Lower leg skin (tissue), 4 donors: Measurements from ENCODE around the gene ASAP3. TPM values are rescaled to one million over a fixed set of nuclear protein-coding genes. Genes with fewer than 3 reads are reported as not detected.

Experiments used
- DNase-seq, 2 donors: peaks; one replicate each; pipeline ENCODE4 v3.0.0-alpha.2; 2019; ENCODE audit warnings: low spot score in 2 of 2
- H3K4me3 ChIP-seq: fragments of 200-600 bp; sonication (generic); 2 replicates; pipeline ENCODE4 v1.5.1; 2017; ENCODE audit warnings: mild to moderate bottlenecking, low read depth; ENCODE audit not compliant: poor library complexity, severe bottlenecking
- POLR2A ChIP-seq, 2 donors: fragments of 450-650 bp; IDR thresholded peaks; one replicate each; pipeline ENCODE4 v1.6.1; 2016 to 2017; ENCODE audit warnings: antibody characterized with exemption in 2 of 2, mild to moderate bottlenecking in 1 of 2, moderate library complexity in 1 of 2
- WGBS, 2 donors: methylation state at CpG; one replicate each; pipeline ENCODE4 v1.1.5; 2018; 5-methylcytosine and 5-hydroxymethylcytosine counted together
- intact Hi-C: fragments of 100-400 bp; cut with DNase I; formaldehyde crosslinking; loops from one replicate; pipeline ENCODE4 v1.15.0; 2023; ENCODE audit warnings: low total_unique reads
- total RNA-seq, 4 donors: library from RNA; depleted of rRNA; stranded (reverse); fragments of >200 nt; gene quantifications; one replicate each; pipeline ENCODE4 v1.1.0, GENCODE V29; 2016
- TF ChIP-seq, protein P1 (sequence below), 3 donors: fragments of 450-650 bp; IDR thresholded peaks; one replicate each; pipeline ENCODE4 v1.5.1; 2016; ENCODE audit warnings: antibody characterized with exemption in 3 of 3, mild to moderate bottlenecking in 3 of 3, moderate library complexity in 2 of 3

The ASAP3 gene
- total RNA-seq, 4 donors from 2014 or later: 103 to 114 (median 108) TPM

DNA sequence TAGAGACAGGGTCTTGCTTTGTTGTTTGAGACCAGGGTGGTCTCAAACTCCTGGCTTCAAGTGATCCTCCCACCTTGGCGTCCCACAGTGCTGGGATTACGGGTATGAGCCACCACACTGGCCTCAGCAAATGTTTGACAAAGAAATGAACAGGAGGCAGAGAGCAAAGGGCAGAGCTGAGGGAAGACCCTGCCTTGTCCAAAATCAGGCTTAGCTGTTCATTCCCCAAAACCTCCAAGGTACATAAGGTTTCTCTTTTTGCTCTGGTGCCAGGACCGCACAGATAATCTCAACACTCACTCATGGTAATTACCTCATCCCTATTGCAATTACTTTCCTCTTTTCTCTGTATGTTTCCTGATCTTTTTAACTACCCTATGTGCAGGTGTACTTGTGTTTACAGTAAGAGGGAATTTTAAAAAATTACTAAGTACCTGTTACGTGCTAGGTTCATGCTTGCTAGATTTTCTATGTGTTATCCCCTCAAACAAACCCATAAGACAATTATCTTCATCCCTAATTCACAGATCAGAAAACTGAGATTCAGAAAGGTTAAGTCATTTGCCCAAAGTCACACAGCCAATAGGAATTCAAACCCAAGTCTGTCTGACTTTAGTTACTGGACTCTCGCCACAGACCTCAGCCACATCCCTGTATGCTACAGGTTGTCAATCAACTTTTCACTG, 11.5 kb downstream of the ASAP3 start:
- DNase-seq: no peak
- H3K4me3 ChIP-seq: no peak overlapping the region
- intact Hi-C loops: no loop called here
- TF ChIP-seq, protein P1, sequence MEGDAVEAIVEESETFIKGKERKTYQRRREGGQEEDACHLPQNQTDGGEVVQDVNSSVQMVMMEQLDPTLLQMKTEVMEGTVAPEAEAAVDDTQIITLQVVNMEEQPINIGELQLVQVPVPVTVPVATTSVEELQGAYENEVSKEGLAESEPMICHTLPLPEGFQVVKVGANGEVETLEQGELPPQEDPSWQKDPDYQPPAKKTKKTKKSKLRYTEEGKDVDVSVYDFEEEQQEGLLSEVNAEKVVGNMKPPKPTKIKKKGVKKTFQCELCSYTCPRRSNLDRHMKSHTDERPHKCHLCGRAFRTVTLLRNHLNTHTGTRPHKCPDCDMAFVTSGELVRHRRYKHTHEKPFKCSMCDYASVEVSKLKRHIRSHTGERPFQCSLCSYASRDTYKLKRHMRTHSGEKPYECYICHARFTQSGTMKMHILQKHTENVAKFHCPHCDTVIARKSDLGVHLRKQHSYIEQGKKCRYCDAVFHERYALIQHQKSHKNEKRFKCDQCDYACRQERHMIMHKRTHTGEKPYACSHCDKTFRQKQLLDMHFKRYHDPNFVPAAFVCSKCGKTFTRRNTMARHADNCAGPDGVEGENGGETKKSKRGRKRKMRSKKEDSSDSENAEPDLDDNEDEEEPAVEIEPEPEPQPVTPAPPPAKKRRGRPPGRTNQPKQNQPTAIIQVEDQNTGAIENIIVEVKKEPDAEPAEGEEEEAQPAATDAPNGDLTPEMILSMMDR (IDR thresholded peaks at IDR 0.05): no peak
- TF ChIP-seq POLR2A (IDR thresholded peaks at IDR 0.05): no peak
- 86 to 89% methylated on average over 5 of the region's 5 CpGs for WGBS, 2 donors

GRCh38 chr1:23471473-23472075, 12.4 kb downstream of the ASAP3 start:
- 80 to 82% methylated on average over 4 of the region's 4 CpGs for WGBS, 2 donors
- TF ChIP-seq POLR2A (IDR thresholded peaks at IDR 0.05): no peak
- TF ChIP-seq, protein P1 (IDR thresholded peaks at IDR 0.05): no peak
- no peak for DNase-seq
- no peak overlapping the region for H3K4me3 ChIP-seq
- intact Hi-C loops: no loop called here

DNA sequence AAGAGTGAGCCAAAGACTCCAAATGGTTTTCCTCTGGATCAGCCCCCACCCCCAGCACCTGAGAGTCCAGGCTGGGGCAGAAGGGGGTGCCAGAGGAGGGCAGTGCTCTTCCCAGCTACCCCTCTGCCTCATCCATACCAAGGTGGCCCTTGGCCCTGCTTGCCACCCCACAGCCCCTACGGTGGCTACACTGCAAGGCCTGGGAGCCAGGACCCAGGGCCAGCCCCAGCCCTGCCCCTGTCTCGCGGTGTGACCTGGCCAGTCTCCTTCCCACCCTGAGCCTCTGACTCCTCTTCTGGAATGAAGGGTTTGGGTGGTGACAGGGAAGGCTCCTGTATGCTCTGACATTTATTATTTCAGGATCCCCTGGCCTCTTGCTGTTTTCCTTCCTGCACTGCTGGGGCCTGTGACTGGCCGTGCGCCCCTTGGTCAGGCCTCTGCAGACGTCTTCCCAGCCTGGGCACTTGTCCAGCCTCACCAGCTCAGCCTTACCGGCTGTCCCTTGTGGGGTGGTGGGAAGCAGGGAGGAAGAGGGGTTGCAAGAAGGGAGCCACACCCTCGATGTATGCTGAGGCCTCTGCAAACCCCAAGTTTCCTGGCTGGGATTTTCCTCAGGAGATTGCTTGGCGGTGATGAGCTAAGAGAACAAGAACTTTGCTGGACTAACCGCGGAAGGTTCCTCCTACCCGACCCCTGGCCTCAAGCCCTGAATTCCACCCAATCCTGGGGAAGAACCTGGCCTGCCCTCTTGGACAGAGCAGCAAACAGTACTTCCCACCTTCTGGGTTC, 13.5 kb downstream of the ASAP3 start:
- TF ChIP-seq POLR2A (IDR thresholded peaks at IDR 0.05): no peak
- TF ChIP-seq, protein P1 (IDR thresholded peaks at IDR 0.05): no peak
- intact Hi-C loops: no loop called here
- no peak overlapping the region for H3K4me3 ChIP-seq
- no peak for DNase-seq
- WGBS, 2 donors: 43 to 66% methylated on average over 12 of the region's 12 CpGs

GRCh38 chr1:23469372-23469982, 14.5 kb downstream of the ASAP3 start:
- WGBS, 2 donors: 51 to 59% methylated on average over 5 of the region's 5 CpGs
- intact Hi-C loops: no loop called here
- no peak for TF ChIP-seq POLR2A (IDR thresholded peaks at IDR 0.05)
- TF ChIP-seq, protein P1 (IDR thresholded peaks at IDR 0.05): no peak
- no peak for DNase-seq
- no peak overlapping the region for H3K4me3 ChIP-seq

- TF ChIP-seq POLR2A (IDR thresholded peaks at IDR 0.05): no peak
- TF ChIP-seq, protein P1 (IDR thresholded peaks at IDR 0.05): no peak
- no peak overlapping the region for H3K4me3 ChIP-seq
- intact Hi-C loops: no loop called here
- DNase-seq: no peak
- WGBS, 2 donors: 96 to 100% methylated on average over 3 of the region's 3 CpGs
Observed at GRCh38 chr1:23466423-23466989, 17.5 kb downstream of the ASAP3 start.
